NB4 (cell line): ENCODE results near the gene SNX19.

Experiments used
- DNase-seq: peaks from one replicate; pipeline ENCODE4 v3.0.0; 2010; ENCODE audit warnings: low read depth
- H3K4me3 ChIP-seq: one replicate; pipeline ENCODE4 v1.5.1; 2011; ENCODE audit warnings: mild to moderate bottlenecking, low read depth, low read length, moderate library complexity
- CTCF ChIP-seq: IDR thresholded peaks from one replicate; pipeline ENCODE4 v1.5.1; 2012; ENCODE audit warnings: low read depth, low read length
- MAX ChIP-seq: IDR thresholded peaks from 2 replicates; pipeline ENCODE4 v1.6.1; 2011; ENCODE audit warnings: low read depth, low read length
- MYC ChIP-seq: IDR thresholded peaks from 2 replicates; pipeline ENCODE4 v1.6.1; 2011; ENCODE audit warnings: low read depth, low read length
- POLR2A ChIP-seq: IDR thresholded peaks from 2 replicates; pipeline ENCODE4 v1.6.1; 2011; ENCODE audit warnings: mild to moderate bottlenecking; ENCODE audit not compliant: insufficient read length; ENCODE audit errors: extremely low read depth

The SNX19 gene

DNA sequence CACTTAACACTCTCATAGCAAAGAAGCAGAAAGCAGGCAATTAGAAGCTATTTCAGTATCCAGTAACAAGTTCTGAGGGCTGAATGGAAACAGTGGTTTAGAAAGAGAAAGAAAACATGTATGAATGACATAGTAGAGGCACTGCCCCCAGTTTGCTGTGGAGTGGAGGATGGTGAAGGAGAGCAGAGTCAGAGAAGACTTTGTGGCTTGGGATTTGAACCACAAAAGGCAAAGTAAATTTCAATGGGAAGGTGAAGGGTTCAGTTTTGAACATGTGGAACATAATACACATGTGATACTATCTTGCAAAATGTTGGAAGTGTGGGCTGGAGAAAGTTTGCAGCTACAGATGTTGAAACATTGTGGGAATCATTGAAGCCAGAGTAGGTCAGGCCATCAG lies 81.4 kb downstream of the SNX19 start:
- no peak for TF ChIP-seq MYC
- no peak for TF ChIP-seq POLR2A
- no peak for TF ChIP-seq CTCF
- no peak for TF ChIP-seq MAX
- DNase-seq: no peak
- H3K4me3 ChIP-seq: no peak overlapping the region

DNA sequence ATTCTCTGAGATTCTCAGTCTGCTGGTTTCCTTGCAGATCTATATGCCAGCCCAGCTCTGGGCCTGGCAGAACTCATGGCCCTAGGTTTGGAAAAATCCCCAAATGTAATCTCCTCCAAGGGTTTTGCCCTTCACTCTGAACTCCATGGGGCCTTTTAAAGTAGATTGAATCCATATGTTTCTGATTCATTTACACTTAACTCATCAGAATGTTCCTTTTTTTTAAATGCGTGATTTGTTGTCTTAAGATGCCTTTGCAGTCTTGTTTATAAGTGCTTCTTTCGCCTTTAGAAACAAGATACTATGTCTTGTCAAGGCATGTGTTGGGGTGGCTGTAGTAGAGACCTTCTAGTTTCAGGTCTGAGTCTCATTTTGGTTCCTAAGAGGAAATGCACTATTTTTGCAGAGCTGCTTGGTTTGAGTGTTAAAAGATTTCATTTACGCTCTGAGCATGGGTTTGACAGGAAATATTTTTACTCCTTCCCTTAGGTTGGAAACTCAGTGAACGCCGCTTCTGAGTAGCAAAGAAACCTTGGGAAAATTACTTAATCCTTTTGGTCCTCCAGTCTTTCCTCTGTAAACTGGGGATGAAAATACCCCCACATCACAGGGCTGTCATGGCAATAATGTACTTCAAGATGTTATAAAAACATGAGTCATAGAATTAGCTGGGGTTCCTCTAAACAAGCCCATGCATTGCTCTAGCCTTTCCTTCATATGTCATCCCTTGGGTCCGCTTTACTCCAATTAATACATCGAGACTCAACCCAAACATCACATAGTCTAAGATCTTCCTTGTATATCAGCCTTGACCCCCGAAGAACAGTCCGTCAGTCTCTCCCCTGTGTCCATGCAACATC lies 83.5 kb downstream of the SNX19 start:
- no peak for DNase-seq
- TF ChIP-seq POLR2A: no peak
- TF ChIP-seq MYC: no peak
- H3K4me3 ChIP-seq: no peak overlapping the region

GRCh38 chr11:130831976-130832375 lies 84.3 kb downstream of the SNX19 start:
- DNase-seq: no peak

DNA sequence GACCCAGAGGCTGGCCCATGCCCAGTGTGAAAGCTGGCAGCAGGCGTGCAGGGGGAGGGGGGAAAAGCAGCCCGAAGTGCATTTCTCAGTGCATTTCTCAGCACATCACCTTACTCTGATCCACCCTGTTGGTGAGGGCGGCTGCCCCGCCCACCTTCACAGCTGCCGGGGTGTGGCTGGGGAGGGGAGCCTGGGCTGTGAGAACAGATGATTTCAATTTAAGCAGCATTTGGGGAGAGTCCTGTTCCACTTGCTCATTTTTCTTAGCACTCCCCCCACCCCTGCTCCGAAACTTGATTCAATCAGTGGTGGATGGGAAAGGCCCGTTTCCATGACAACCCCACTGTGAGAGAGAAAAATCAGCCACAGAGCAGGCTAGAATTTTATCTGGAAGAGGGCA lies 84.8 kb downstream of the SNX19 start:
- no peak for DNase-seq
- H3K4me3 ChIP-seq: no peak overlapping the region
- TF ChIP-seq CTCF (no peak), MAX (no peak), POLR2A (no peak), MYC (no peak)

More at GRCh38 chr11:130831976-130832375, 84.3 kb downstream of the SNX19 start:
- H3K4me3 ChIP-seq: no peak overlapping the region
- TF ChIP-seq MAX (no peak), MYC (no peak), POLR2A (no peak), CTCF (no peak)

DNA sequence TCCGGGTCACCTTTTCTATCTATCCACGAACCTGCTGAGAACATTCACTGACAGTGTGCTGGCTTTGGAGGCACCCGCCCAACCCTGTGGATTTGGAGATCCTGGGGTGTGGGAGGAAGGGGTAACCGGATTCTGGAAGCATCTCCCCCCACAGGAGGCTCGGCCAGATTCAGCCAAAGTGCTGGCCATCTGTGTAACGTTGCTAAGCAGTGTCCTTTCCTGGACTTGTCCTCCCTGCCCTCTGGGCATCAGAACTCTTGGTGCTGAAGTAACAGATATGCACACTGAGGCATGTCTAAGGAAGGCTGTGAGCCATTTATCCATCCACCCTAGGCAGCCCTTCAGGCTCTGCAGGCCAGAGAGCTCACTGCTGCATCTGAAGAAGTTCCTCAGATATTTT lies 85.7 kb downstream of the SNX19 start:
- TF ChIP-seq POLR2A: no peak
- TF ChIP-seq MYC: no peak
- no peak for TF ChIP-seq CTCF
- no peak for TF ChIP-seq MAX
- no peak for DNase-seq
- no peak overlapping the region for H3K4me3 ChIP-seq

GRCh38 chr11:130829920-130830511 lies 86.3 kb downstream of the SNX19 start:
- TF ChIP-seq POLR2A (no peak), MAX (no peak), MYC (no peak), CTCF (no peak)
- no peak for DNase-seq
- no peak overlapping the region for H3K4me3 ChIP-seq
